HepG2 (cell line): Measurements from ENCODE around the gene OTOP3. TPM values are rescaled to one million over a fixed set of nuclear protein-coding genes. Genes with fewer than 3 reads are reported as not detected.

Experiments used
- BRCA1 ChIP-seq: sonication (generic); formaldehyde crosslinking; IDR thresholded peaks from 2 replicates; pipeline ENCODE4 v1.4.0; 2020; ENCODE audit warnings: missing genetic modification reagents
- FIP1L1 ChIP-seq: fragments of 200-400 bp; formaldehyde crosslinking; IDR thresholded peaks from 2 replicates; pipeline ENCODE4 v1.6.1; 2018; ENCODE audit warnings: low read depth, mild to moderate bottlenecking, low read length, moderate library complexity, borderline replicate concordance; ENCODE audit not compliant: insufficient read depth
- GPN1 ChIP-seq: sonication (generic); formaldehyde crosslinking; IDR thresholded peaks from 2 replicates; pipeline ENCODE4 v1.5.1; 2020; ENCODE audit warnings: missing genetic modification reagents, borderline replicate concordance
- KDM2A ChIP-seq: sonication (generic); formaldehyde crosslinking; IDR thresholded peaks from 2 replicates; pipeline ENCODE4 v1.4.0; 2020; ENCODE audit warnings: low read depth, missing genetic modification reagents, borderline replicate concordance
- PHB2 ChIP-seq: fragments of 450-650 bp; IDR thresholded peaks from 2 replicates; pipeline ENCODE4 v1.6.1; 2018; ENCODE audit not compliant: partially characterized antibody
- PRMT3 ChIP-seq: sonication (generic); formaldehyde crosslinking; IDR thresholded peaks from 2 replicates; pipeline ENCODE4 v1.8.1; 2022; ENCODE audit warnings: low read depth, mild to moderate bottlenecking, moderate library complexity, missing genetic modification reagents, borderline replicate concordance
- PRPF4 ChIP-seq: fragments of 200-400 bp; formaldehyde crosslinking; IDR thresholded peaks from 2 replicates; pipeline ENCODE4 v1.6.1; 2016; ENCODE audit warnings: low read length, low read depth; ENCODE audit not compliant: poor library complexity, severe bottlenecking
- REPIN1 ChIP-seq: sonication (generic); formaldehyde crosslinking; IDR thresholded peaks from 2 replicates; pipeline ENCODE4 v1.8.0; 2022; ENCODE audit warnings: missing genetic modification reagents, low read depth, mild to moderate bottlenecking, borderline replicate concordance
- SAFB2 ChIP-seq: sonication (generic); formaldehyde crosslinking; IDR thresholded peaks from 2 replicates; pipeline ENCODE4 v1.5.1; 2020; ENCODE audit warnings: missing genetic modification reagents, low read depth, mild to moderate bottlenecking, borderline replicate concordance
- SIX4 ChIP-seq: sonication (generic); formaldehyde crosslinking; IDR thresholded peaks from 2 replicates; pipeline ENCODE4 v1.4.0; 2020; ENCODE audit warnings: missing genetic modification reagents
- ZBTB49 ChIP-seq: sonication (generic); formaldehyde crosslinking; IDR thresholded peaks from 2 replicates; pipeline ENCODE4 v1.4.0; 2020; ENCODE audit warnings: missing genetic modification reagents, borderline replicate concordance
- ZFP36L1 ChIP-seq: sonication (generic); formaldehyde crosslinking; IDR thresholded peaks from 2 replicates; pipeline ENCODE4 v1.8.0; 2022; ENCODE audit warnings: mild to moderate bottlenecking, missing genetic modification reagents, moderate library complexity
- ZNF281 ChIP-seq: sonication (generic); formaldehyde crosslinking; IDR thresholded peaks from 2 replicates; pipeline ENCODE4 v1.4.0; 2020; ENCODE audit warnings: missing genetic modification reagents, borderline replicate concordance
- ZNF512B ChIP-seq: sonication (generic); formaldehyde crosslinking; IDR thresholded peaks from 2 replicates; pipeline ENCODE4 v1.5.1; 2020; ENCODE audit warnings: missing genetic modification reagents, mild to moderate bottlenecking, borderline replicate concordance
- ZNF616 ChIP-seq: sonication (generic); formaldehyde crosslinking; IDR thresholded peaks from 2 replicates; pipeline ENCODE4 v1.5.0; 2020; ENCODE audit warnings: low read depth, mild to moderate bottlenecking, missing genetic modification reagents
- polyA plus RNA-seq, 8 experiments: library from polyadenylated mRNA; depleted of rRNA in 3 of 8; stranded (reverse) in 7 of 8; unstranded in 1 of 8; fragments of >200 nt; fragmentation: Illumina TruSeq in 4 of 8; extraction: Trizol in 4 of 8; gene quantifications; 2 replicates each; pipeline versions ENCODE4 v1.2.1 to v1.2.3, GENCODE V29; 2011 to 2016; ENCODE audit warnings: low read depth in 4 of 8, missing spikeins in 1 of 8, mixed read lengths in 1 of 8; ENCODE audit not compliant: insufficient read depth in 1 of 8
- total RNA-seq, 5 experiments: library from RNA; depleted of rRNA; stranded (reverse); fragments of >200 nt; fragmentation: Illumina TruSeq; extraction: Trizol; gene quantifications; 2 replicates each; pipeline ENCODE4 v1.2.3, GENCODE V29; 2016; ENCODE audit warnings: low read depth in 1 of 5
- TF ChIP-seq, protein P1 (sequence below): sonication (generic); formaldehyde crosslinking; IDR thresholded peaks from 2 replicates; pipeline ENCODE4 v1.5.0; 2020; ENCODE audit warnings: missing genetic modification reagents
- TF ChIP-seq, protein P2 (sequence below): sonication (generic); formaldehyde crosslinking; IDR thresholded peaks from 2 replicates; pipeline ENCODE4 v1.5.1; 2020; ENCODE audit warnings: mild to moderate bottlenecking, missing genetic modification reagents, moderate library complexity

OTOP3 gene
- total and polyA plus RNA-seq, 2 of the 13 experiments (the other 11 are each of a cell fraction or from before 2014, with no cell fraction given) = not detected

- no peak for TF ChIP-seq ZNF281 (CRISPR knock-in tag)
- TF ChIP-seq SAFB2 = peak; percentile 41; the same call in 1 of the 2 replicates
- TF ChIP-seq SIX4 = no peak
- 0 out of 2 replicates have a peak, but pooled peaks have one; percentile 61 for TF ChIP-seq ZBTB49 (CRISPR knock-in tag)
- TF ChIP-seq, protein P1, sequence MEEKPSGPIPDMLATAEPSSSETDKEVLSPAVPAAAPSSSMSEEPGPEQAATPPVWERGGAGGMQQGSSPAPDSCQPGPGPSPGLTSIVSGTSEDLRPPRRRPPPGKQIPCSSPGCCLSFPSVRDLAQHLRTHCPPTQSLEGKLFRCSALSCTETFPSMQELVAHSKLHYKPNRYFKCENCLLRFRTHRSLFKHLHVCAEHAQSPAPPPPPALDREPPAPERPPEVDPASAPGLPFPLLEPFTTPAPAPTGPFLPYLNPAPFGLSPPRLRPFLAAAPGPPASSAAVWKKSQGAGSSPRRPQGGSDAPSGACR (CRISPR knock-in tag) = peak; percentile 73; the same call in 1 of the 2 replicates
- TF ChIP-seq, protein P2, sequence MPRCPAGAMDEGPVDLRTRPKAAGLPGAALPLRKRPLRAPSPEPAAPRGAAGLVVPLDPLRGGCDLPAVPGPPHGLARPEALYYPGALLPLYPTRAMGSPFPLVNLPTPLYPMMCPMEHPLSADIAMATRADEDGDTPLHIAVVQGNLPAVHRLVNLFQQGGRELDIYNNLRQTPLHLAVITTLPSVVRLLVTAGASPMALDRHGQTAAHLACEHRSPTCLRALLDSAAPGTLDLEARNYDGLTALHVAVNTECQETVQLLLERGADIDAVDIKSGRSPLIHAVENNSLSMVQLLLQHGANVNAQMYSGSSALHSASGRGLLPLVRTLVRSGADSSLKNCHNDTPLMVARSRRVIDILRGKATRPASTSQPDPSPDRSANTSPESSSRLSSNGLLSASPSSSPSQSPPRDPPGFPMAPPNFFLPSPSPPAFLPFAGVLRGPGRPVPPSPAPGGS (CRISPR knock-in tag) = peak; percentile 45; the same call in 1 of the 2 replicates
- TF ChIP-seq BRCA1 (CRISPR knock-in tag) = no peak
- TF ChIP-seq FIP1L1 = no peak
- TF ChIP-seq REPIN1 (CRISPR knock-in tag) = peak; percentile 78; the same call in 1 of the 2 replicates
- no peak for TF ChIP-seq GPN1 (CRISPR knock-in tag)
- TF ChIP-seq PHB2 = no peak
- no peak for TF ChIP-seq PRPF4
- TF ChIP-seq ZFP36L1 = peak; percentile 43; the same call in 1 of the 2 replicates
- no peak for TF ChIP-seq PRMT3 (CRISPR knock-in tag)
- peak; percentile 90 for TF ChIP-seq ZNF616
- peak; percentile 91 for TF ChIP-seq KDM2A (CRISPR knock-in tag)
- TF ChIP-seq ZNF512B (CRISPR knock-in tag) = no peak
Observed at GRCh38 chr17:74923538-74924249, 12.0 kb upstream of the OTOP3 start (continued).
